ENCODE measurements around the gene EHD2. TPM values are rescaled to one million over a fixed set of nuclear protein-coding genes. Genes with fewer than 3 reads are reported as not detected.
A peak's percentile ranks its signal among the peaks of the same experiment; 100 is the strongest.

Gene EHD2
- total and polyA plus RNA-seq, 2 of the 4 experiments (the other 2 are of a cell fraction) = 35.3 to 181 TPM

- no peak overlapping the region; the same call in 1 of the 2 replicates for H4K91ac ChIP-seq (ENCODE audit: insufficient read depth, low read depth, low read length)
- dilution Hi-C loops (cut with HindIII; ENCODE audit: low sequenced_read_pairs, unreplicated experiment) = no loop called here
- no peaks in the 10 kb centered on the region for H3K4me1 ChIP-seq (ENCODE audit: control insufficient read depth, insufficient read depth, low read length)
- no peaks in the 10 kb centered on the region for H3K9me3 ChIP-seq (ENCODE audit: control insufficient read depth, insufficient read depth, low read length)
- peak overlapping the region; percentile 22 for H2AK9ac ChIP-seq (replicated peaks; ENCODE audit: low read depth, low read length, poor library complexity)
- peaks cover 46% of the 10 kb centered on the region for H3K36me3 ChIP-seq (ENCODE audit: control insufficient read depth, insufficient read depth, low read length)
- no peak overlapping the region for H3K23ac ChIP-seq (ENCODE audit: low read depth, low read length)
- H3K27ac ChIP-seq (ENCODE audit: insufficient read depth, low read length) = no peak overlapping the region
- no peak overlapping the region for H3K4me2 ChIP-seq (ENCODE audit: low read depth, low read length)
- no peaks in the 10 kb centered on the region for H3K27me3 ChIP-seq (ENCODE audit: control insufficient read depth, insufficient read depth, low read length)
- H3K18ac ChIP-seq (ENCODE audit: low read depth, low read length) = no peak overlapping the region
- in situ Hi-C loops (cut with MboI; ENCODE audit: low sequenced_read_pairs) = no loop called here
- H2AK5ac ChIP-seq (ENCODE audit: low read depth, low read length) = peak overlapping the region; percentile 75; the same call in 1 of the 2 replicates
- H2BK5ac ChIP-seq (ENCODE audit: low read depth, low read length, poor library complexity, severe bottlenecking) = peak overlapping the region; percentile 16
- H3K14ac ChIP-seq (replicated peaks; ENCODE audit: low read depth, low read length) = 0 out of 2 replicates have a peak overlapping the region, but pooled peaks have one; percentile 29
- H3K9me1 ChIP-seq (ENCODE audit: insufficient read depth, low read length) = 0 out of 2 replicates have a peak, but pooled peaks cover under 1% of the 10 kb centered on the region
- peaks cover 34% of the 10 kb centered on the region for H4K20me1 ChIP-seq (ENCODE audit: insufficient read depth, low read length)
- H2BK120ac ChIP-seq (ENCODE audit: low read depth, low read length) = 0 out of 2 replicates have a peak overlapping the region, but pooled peaks have one; percentile 14
- H2AFZ ChIP-seq (replicated peaks; ENCODE audit: low read length, poor library complexity) = peak overlapping the region; percentile 80
- no peak overlapping the region; the same call in 1 of the 2 replicates for H2BK20ac ChIP-seq (ENCODE audit: low read depth, low read length)
- H2BK15ac ChIP-seq (ENCODE audit: low read depth, low read length) = no peak overlapping the region
- no peak overlapping the region for H4K5ac ChIP-seq (ENCODE audit: low read depth, low read length)
- H3K9ac ChIP-seq (ENCODE audit: low read depth, low read length) = no peak overlapping the region
- H3K4ac ChIP-seq (ENCODE audit: low read depth, low read length) = peak overlapping the region; percentile 86
- ATAC-seq (ENCODE audit: low read depth) (peak; percentile 97), DNase-seq (peak; percentile 76)
- 45% methylated on average over 8 of the region's 21 CpGs; no CpG with 5 or more reads in 1 of the 2 experiments for WGBS, 2 experiments (ENCODE audit: extremely low coverage in 2 of 2, insufficient read length in 1 of 2)
- H3K79me1 ChIP-seq (ENCODE audit: low read depth in 1 of 2, low read length in 2 of 2) = peaks cover 0 to 27% of the 10 kb centered on the region in 2 experiments; a peak in 2 of 4 replicates
- H3K4me3 ChIP-seq (ENCODE audit: insufficient read depth, low read depth, low read length) = no peak overlapping the region
- no TSS peak for BruUV-seq (replicated peaks)
- H3K56ac ChIP-seq (ENCODE audit: extremely low read depth, insufficient read depth, low read length) = no peak overlapping the region
- H4K8ac ChIP-seq (ENCODE audit: low read depth in 2 of 2, low read length in 2 of 2) = peak overlapping the region in 1 of 2 experiments; percentile 27; a peak in 1 of 4 replicates
- ChIA-PET CTCF (interaction anchor here (0.6 to 1.7 kb wide), 2 partner anchors 12 to 261 kb away, joined by 3 to 6 read pairs; no protein-coding TSS in a partner anchor), POLR2A (ENCODE audit: unreplicated experiment) (interaction anchor here (0.6 kb wide), 1 partner anchor 182 kb away, joined by 3 read pairs; no protein-coding TSS in a partner anchor)
- intact Hi-C loops (cut with micrococcal nuclease) = loop anchor here (1.0 to 5.0 kb wide), 6 partner anchors 89 to 391 kb away; partner anchors contain the start of genes BICRA, C5AR1, KPTN and NAPA
- TF ChIP-seq FOS (IDR thresholded peaks at IDR 0.05; ENCODE audit: low read depth, low read length) (no peak), CEBPB (IDR thresholded peaks at IDR 0.05; ENCODE audit: low read depth, low read length) (no peak), MAFK (IDR thresholded peaks at IDR 0.05; ENCODE audit: low read depth, low read length) (no peak), RCOR1 (IDR thresholded peaks at IDR 0.05; ENCODE audit: insufficient replicate concordance, low read length) (no peak), CTCF (conservative IDR thresholded peaks at IDR 0.05; ENCODE audit: low read depth, low read length) (peak; percentile 99), BHLHE40 (IDR thresholded peaks at IDR 0.05; ENCODE audit: low read depth, low read length) (peak; percentile 55; the same call in 1 of the 2 replicates), RFX5 (IDR thresholded peaks at IDR 0.05; ENCODE audit: low read depth, low read length) (no peak), NFE2L2 (IDR thresholded peaks at IDR 0.05; ENCODE audit: low read depth, low read length) (no peak), RAD21 (IDR thresholded peaks at IDR 0.05; ENCODE audit: low read length) (peak; percentile 100), MXI1 (IDR thresholded peaks at IDR 0.05; ENCODE audit: borderline replicate concordance, low read depth, low read length) (no peak), POLR2A (IDR thresholded peaks at IDR 0.05; ENCODE audit: low read depth, low read length) (0 out of 2 replicates have a peak, but pooled peaks have one; percentile 48), CHD1 (IDR thresholded peaks at IDR 0.05; ENCODE audit: low read depth, low read length) (no peak)
- TF ChIP-seq, protein P1, sequence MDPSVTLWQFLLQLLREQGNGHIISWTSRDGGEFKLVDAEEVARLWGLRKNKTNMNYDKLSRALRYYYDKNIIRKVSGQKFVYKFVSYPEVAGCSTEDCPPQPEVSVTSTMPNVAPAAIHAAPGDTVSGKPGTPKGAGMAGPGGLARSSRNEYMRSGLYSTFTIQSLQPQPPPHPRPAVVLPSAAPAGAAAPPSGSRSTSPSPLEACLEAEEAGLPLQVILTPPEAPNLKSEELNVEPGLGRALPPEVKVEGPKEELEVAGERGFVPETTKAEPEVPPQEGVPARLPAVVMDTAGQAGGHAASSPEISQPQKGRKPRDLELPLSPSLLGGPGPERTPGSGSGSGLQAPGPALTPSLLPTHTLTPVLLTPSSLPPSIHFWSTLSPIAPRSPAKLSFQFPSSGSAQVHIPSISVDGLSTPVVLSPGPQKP (IDR thresholded peaks at IDR 0.05; ENCODE audit: borderline replicate concordance, low read depth, low read length) = no peak
- TF ChIP-seq, protein P2, sequence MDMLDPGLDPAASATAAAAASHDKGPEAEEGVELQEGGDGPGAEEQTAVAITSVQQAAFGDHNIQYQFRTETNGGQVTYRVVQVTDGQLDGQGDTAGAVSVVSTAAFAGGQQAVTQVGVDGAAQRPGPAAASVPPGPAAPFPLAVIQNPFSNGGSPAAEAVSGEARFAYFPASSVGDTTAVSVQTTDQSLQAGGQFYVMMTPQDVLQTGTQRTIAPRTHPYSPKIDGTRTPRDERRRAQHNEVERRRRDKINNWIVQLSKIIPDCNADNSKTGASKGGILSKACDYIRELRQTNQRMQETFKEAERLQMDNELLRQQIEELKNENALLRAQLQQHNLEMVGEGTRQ (IDR thresholded peaks at IDR 0.05; ENCODE audit: low read depth, low read length) = no peak
Measured at GRCh38 chr19:47697863-47698609, 15.2 kb upstream of the EHD2 start.

All from IMR-90 (cell line).